Measurements from ENCODE around the gene RPS2.

The RPS2 gene

DNA sequence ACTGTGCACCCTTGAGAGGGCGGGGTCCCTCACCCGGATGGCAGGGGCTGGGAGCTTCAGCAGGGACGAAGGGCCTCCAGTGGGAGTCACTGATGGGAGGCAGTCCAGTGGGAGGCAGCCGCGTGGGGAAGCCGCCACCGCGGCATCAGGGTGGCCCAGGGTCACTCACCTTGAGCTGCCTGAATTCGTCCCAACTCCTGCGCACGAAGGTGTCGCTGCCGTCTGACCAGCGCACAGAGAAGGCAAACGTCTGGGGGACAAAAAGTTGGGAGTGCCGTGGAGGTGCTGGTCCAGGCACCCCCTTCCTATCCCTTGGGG is 16.1 kb upstream of the RPS2 start:
- DNase-seq: no peak

DNA sequence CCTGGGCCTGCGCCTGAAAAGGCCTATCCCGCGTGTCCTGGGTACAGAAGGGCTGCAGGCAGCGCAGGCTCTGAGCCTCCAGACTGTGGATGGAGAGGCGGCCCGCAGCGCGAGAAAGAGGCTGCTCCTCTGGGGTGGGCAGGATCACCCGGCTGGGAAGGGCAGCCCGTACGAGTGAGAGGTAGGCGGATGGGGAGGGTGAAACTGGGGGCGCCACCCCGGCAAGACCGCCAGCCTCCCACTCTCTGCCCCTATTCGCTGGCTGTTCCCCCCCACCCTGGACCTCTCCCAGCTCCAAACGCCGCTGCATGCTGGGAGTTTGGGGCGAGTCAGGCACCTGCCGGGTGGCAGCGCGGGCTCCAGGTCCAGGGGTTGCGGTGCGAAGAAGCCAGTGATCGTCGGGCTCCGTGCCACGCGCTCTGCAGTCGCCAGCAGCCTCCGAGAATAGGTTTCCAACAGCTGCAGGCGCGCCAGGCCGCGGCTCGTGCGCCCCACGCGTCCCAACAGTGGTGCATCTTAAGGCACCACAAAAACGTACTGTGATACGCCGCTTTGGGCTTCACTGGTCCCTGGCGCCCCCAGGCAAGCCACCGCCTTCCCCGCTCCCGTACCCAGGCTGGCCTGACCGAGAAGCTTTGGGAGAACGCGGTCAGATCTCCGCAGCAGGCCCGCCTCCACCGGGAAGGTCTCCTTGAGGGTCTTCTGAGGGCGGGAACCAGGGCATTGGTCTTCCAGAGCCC is 15.6 kb upstream of the RPS2 start:
- no peak for DNase-seq

DNA sequence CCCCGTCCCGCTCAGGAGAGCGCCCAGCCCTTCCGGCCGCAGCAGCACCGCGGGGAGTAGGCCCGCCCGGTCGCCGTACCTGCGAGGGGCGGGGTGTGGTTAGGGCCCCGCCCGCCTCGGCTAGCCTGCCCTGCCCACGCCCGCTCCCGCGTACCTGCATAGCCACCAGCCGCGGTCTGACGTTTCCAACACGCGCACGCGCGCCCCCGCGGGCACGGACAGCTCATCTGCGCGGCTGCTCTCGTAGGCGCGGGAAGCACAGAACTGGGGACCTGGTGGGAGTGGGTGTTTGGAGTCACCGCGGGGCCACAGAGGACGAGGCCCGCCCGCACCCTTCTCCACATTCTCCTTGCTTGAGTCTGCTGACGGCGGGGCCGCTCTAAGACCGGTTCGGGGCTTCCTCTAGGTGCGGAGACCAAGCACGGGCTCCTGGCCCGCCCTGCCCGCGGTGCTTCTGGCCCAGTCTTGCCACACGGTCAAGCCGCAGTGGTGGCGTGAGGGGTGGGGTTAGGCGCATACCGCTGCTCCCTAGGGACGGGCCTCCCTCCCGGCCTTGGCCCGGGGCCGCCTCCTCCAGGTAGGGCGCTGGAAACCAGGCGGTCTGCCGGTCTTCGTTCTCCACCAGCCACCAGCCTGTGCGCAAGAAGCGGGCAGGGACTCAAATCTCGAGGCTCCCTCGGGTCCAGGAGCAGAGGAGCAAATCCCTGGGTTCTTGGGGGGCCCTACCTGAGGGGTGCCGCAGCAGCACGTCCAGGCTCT is 14.8 kb upstream of the RPS2 start:
- no peak for DNase-seq

DNA sequence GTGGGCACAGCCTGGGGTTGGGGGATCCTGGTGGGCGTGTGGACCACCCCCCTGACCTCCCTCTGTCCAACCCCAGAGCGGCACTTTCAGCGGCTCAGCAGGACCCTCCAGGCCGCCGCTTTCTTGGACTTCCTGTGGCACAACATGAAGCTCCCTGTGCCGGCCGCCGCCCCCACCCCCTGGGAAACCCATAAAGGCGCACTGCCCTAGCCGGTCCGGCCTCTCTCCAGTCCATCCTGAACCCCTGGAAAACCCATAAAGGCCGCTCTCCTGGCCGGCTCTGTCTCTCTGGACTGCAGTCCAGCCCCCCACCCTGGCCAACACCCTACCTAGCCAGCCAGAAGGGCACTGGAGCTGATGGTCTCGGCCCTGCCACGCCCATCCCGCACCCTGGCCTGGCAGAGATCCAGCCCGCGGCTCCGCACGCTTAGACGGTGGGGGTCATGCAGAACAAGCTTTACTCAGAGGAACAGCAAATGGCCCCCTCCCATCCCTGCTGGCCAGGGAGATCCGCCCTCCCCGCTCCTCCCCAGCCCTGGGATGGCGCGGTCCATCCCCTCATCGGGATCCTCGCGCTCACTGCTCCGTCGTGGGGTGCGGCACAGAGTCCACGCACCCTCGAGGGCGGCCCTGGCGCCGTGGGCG is 14.0 kb upstream of the RPS2 start:
- no peak for DNase-seq

DNA sequence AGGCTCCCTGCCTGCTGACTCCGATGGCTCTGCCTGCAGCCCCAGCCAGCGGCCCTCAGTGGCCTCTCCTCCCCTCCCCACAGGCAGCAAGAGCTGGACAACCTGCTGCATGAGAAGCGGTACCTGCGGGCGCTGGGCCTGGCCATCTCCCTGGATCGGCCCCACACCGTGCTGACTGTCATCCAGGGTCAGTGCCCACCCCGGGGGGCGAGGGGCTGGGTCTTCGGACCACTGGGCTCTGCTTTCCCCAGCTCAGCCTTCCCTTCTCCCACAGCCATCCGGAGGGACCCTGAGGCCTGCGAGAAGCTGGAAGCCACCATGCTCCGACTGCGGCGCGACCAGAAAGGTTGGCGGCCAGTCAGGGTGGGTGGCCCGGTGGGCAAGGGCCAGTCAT is 13.2 kb upstream of the RPS2 start:
- DNase-seq: no peak

DNA sequence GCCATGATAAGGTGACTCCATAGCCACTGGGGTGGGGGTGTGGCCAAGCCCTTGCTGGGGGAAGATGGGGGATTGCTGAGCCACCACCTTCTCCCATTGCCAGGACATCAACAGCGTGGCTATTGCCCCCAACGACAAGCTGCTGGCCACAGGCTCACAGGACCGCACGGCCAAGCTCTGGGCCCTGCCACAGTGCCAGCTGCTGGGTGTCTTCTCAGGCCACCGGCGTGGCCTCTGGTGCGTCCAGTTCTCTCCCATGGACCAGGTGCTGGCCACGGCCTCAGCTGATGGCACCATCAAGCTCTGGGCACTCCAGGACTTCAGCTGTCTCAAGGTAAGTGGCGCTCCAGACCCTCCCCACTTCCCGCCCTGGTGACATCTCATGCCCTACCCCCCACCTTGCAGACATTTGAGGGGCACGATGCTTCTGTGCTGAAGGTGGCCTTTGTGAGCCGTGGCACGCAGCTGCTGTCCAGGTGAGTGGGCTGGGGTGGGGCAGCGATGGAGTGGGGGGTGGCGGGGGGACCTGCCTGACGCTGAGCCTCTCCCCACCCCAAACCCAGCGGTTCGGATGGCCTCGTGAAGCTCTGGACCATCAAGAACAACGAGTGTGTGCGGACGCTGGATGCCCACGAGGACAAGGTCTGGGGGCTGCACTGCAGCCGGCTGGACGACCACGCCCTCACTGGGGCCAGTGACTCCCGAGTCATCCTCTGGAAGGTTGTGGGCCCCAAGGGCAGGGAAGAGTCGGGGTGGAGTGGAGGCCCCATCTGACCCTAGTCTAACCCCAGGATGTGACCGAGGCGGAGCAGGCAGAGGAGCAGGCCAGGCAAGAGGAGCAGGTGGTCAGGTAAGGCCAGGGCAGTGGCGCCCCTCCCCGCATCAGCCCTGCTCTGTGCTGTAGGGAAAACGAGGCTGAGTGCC is 12.6 kb upstream of the RPS2 start:
- no peak for DNase-seq

DNA sequence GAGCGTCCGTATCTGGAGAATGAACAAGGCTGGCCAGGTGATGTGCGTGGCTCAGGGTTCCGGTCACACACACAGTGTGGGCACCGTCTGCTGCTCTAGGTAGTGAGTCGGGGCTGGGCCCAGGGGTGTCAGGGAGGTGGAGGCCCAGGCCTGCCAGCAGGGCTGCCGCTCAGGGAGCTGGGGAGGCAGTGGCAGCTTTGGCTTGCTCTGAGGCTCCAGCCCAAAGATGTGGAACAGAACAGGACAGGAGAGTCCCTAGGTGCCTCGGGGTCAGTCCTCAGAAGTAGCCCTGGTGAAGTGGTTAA is 11.5 kb upstream of the RPS2 start:
- no peak for DNase-seq

DNA sequence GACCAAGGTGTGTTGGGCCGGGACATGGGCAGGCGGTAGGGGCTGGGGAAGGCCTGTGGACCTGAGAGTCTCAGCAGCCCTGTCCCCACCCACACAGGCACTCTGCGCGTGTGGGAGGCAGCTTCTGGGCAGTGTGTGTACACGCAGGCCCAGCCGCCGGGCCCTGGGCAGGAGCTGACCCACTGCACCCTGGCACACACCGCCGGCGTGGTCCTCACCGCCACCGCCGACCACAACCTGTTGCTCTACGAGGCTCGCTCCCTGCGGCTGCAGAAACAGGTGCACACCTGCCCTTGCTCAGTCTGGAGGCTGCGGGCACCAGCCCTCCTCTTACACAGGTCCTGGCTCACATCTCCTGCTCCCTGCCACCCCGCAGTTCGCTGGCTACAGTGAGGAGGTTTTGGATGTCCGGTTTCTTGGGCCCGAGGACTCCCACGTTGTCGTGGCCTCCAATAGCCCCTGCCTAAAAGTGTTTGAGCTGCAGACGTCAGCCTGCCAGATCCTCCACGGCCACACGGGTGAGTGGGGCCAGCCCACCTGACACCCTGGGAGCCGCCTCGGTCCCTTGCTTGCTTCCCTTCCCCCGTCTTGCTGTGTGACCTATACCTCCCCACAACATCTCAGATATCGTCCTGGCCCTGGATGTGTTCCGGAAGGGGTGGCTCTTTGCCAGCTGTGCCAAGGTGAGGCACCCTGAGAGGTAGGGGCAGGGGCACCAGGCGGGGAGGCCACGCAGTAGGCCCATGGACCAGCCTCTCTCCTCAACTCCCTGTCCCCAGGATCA is 11.0 kb upstream of the RPS2 start:
- DNase-seq: no peak

DNA sequence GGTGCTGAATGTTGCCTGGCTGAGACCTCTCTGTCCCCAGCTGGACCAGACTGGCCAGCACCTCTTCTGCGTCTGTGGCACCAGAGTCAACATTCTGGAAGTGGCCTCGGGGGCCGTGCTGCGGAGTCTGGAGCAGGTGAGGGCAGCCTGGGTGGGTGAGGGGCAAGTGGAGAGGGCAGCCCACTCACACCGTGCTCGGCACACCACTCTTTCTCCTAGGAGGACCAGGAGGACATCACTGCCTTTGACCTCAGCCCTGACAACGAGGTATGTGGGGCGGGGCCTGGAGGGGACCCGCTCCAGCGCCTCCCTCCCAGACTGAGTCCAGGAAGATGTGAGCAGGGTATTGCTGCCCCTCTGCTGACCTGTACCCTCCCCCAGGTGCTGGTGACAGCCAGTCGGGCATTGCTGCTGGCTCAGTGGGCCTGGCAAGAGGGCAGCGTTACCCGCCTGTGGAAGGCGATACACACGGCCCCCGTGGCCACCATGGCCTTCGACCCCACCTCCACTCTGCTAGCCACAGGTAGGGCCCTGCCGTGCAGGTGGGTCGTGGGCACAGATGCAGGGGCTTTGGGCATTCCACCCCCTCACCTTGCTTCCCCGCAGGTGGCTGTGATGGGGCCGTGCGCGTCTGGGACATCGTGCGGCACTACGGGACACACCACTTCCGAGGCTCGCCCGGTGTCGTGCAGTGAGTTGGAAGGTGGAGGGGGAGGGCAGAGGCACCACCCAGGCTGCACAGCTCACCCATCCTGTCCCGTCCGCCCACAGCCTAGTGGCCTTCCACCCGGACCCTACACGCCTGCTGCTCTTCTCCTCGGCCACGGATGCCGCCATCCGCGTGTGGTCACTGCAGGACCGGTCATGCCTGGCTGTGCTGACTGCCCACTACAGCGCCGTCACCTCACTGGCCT is 9.8 kb upstream of the RPS2 start:
- DNase-seq: no peak

DNA sequence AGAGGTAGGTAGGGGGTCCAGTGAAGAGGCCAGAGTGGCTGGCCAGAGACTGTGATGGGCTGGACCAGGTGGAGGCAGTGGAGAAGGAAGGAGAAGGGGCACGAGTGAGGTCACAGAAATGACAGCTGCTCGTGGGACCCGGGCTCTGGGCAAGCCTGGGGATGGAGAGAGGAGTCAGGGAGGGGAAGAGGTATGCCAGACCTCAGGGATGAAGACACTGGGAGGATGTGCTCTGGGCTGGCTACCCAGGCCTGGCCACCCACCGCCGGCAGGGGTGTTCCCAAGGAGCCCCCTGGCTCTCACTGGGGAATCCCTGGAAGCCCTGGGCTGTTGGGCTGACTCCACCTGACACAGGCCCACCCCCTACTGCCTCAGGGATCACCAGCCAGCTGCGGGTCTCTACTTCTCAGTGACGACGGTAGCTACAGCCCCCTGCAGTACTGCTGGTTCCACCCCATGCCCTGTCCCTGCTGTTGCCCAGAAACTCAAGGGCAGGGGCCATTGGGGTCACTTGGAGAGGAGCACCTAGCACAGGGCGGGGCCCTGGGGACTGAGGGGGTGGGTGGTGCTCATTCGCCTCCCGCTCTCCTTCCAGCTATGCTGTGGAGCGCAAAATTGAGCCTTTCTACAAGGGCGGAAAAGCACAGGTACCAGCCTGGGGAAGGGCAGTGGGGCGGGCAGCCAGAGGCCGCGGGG is 9.0 kb upstream of the RPS2 start:
- no peak for DNase-seq

DNA sequence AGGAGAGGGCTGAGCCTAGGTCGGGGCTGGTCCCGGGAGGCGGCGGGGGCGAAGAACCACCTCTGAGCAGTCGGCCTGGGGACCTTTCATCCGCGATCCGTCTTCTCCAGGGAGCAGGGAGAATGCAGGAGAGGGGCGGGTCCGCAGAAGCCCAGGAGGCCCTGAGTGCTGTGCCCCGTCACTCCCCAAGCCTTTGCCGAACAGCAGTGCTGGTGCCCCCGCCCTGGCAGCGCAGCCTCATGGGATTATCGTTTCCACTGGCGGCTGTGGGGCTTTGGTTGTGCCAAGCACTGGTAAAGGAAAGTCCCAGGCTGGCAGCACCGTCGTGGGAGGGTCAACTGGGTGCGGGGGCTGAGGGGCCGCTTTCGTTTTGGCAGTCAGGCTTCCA is 7.9 kb upstream of the RPS2 start:
- no peak for DNase-seq

DNA sequence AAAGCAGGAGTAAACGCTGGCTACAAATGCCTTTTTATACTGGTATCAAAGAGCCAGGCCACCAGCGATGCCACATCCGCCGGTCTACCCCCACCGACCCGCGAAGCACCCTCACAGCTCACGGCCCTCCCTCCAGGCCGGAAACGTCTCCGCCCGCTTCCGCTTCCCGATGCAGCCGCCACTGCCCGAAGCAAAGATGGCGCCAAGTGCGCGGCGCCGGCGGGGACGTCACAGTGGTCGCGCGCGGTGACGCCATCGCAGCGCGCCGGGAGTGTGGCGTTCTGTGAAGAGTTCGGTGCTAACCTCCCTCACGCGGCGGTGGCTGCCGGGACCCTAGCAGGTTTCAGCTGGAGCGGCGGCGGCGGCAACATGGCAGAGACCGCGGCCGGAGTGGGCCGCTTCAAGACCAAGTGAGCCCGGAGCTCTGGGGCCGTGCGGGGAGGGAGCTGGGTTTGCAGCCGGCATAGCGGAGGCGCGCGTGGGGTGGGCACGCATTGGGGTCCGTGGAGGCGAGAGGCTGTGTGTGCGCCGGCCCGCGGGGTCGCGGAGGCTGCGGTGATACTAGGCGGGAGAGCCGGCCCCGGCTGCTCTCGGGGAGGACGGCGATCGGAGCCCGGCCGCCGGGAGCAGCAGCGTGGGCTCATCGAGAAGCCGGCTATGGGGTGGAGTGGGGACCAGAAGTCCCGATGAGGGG is 7.3 kb upstream of the RPS2 start, which contains the start of gene TBL3:
TBL3 (plus strand) TSS at position 258 of the 694 bp plus-strand sequence; CDS start at position 370, 112 bp downstream.
- DNase-seq: peak; percentile 87

DNA sequence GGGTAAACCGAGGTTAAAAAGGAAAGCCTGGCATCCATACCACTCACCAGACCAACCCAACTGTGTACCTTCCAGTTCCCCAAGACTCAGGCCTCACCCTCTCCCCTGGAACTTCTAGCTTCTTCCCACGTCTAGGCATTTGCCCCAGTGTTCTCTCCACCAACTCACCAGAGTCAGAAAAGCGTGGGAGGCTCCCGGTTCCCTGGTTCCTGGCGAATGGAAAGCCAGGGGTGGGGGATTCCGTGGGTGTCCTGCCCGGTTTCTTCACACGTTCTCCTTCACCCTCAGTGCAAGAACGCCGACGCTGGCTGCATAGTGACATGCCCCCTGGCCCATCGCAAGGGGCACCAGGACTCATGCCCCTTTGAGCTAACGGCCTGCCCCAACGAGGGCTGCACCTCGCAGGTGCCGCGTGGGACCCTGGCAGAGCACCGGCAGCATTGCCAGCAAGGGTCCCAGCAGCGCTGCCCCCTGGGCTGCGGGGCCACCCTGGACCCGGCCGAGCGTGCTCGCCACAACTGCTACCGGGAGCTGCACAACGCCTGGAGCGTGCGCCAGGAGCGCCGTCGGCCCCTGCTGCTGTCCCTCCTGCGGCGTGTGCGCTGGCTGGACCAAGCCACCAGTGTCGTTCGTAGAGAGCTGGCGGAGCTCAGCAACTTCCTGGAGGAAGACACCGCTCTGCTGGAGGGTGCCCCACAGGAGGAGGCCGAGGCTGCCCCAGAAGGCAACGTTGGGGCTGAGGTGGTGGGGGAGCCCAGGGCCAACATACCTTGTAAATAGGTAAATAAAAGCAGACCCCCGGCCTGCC is 3.7 kb upstream of the RPS2 start:
- no peak for DNase-seq

DNA sequence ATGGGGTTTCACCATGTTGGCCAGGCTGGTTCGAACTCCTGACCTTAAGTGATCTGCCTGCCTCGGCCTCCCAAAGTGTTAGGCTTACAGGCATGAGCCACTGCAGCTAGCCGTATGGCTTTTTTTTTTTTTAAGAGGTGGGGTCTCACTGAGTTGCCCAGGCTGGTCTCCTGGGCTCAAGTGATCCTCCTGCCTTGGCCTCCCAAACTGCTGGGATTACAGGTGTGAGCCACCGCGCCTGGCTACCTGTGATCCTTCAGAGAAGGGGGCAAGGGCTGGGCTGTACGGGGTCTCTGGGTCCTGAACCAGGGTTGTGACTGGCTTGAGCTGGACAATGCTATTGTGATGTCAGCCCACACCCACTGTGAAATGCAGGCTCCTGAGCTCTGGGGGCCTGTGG is 1.8 kb upstream of the RPS2 start, which contains the start of gene RNF151:
RNF151 (plus strand) TSS at position 397 of the 400 bp plus-strand sequence. CDS start 26 bp downstream, outside the sequence.
- no peak for DNase-seq

DNA sequence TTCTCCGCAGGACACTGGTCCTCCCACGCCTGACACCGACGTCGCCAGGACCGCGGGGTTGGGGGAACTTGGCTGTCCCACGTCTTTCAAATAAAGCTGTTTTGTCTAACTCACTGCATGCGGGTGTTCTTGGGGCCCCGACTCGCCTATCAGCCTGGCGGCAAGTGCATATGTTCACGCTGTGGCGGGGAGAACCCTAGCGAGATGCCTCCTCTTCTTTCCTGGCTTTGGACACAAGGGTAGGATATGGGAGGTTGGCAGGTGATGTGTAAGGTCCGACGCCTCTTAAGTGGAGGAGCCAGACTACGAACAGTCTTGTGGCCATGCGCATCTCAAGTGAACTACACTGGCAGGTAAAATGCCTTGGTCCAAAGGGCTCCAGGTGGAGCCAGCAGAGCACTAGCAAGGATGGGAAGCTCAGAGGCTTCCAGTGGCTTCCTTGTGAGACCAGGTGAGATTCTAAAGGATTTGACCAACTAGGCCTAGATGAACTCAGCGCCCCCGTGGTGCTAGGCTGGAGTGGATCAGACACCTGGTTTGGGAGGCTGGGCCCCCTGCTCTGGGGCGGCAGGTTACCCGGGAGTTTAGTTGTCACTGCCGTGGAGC is 873 bp upstream of the RPS2 start:
- no peak for DNase-seq

DNA sequence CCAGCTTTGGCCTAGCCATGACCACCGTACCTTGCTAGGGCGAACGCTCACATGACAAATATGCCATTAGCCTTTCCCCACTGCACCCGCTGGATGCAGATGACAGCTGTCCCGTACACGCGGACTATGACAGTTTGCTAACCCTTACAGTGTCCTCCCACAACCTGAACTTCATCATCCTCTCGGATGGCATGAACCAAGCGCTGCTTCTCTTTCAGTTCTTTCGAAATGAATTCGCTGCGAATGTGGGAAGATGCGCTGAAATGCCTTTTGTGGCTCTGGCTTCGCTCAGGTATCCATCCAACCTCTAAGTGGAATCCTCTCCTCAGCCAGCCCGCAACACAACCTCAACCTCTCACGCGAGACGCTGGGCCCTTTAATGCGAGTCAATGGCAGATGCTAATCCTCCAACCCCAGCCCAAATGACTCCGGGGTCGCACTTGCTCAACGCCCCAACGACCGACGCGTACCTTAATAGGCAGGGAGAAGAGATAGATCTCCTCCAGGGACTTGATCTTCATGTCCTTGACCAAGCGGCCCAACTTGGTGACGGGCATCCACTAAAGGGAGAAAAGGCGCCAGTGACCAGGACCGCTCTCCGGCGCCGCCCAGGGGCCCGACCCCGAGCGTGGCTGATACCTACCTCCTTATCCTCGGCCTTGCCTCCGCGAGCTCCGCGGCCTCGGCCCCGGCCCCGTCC is 670 bp downstream of the RPS2 start:
- no peak for DNase-seq

Data from GOT3 (cell line).